Effector memory CD8-positive, alpha-beta T cell (primary cell): Measurements from ENCODE around the gene CRYGN.

Experiments
- ATAC-seq: fragments of 150-1000 bp; cut with Tn5 transposase; replicated peaks from 2 replicates; pipeline ENCODE4 v1.10.0; 2021; ENCODE audit warnings: mild to moderate bottlenecking, moderate library complexity
- DNase-seq, 3 experiments: peaks; one replicate each; pipeline ENCODE4 v3.0.0; 2021
- H3K27ac Mint-ChIP-seq, 2 donors: one replicate each; pipeline ENCODE4 v1.8.0; 2022; ENCODE audit warnings: mild to moderate bottlenecking in 2 of 2, mixed read lengths in 2 of 2, moderate library complexity in 2 of 2
- H3K27me3 Mint-ChIP-seq, 2 donors: one replicate each; pipeline ENCODE4 v1.8.0; 2022; ENCODE audit warnings: mixed read lengths in 2 of 2
- H3K36me3 Mint-ChIP-seq: one replicate; pipeline ENCODE4 v1.8.0; 2022; ENCODE audit warnings: mild to moderate bottlenecking, moderate library complexity, mixed read lengths; ENCODE audit not compliant: insufficient read depth
- H3K4me1 Mint-ChIP-seq, 2 donors: one replicate each; pipeline ENCODE4 v1.8.0; 2022; ENCODE audit warnings: low read depth in 2 of 2, mixed read lengths in 2 of 2
- H3K4me3 Mint-ChIP-seq, 2 donors: one replicate each; pipeline ENCODE4 v1.8.0; 2022; ENCODE audit warnings: mild to moderate bottlenecking in 2 of 2, mixed read lengths in 2 of 2, moderate library complexity in 2 of 2
- H3K9me3 Mint-ChIP-seq, 2 donors: one replicate each; pipeline ENCODE4 v1.8.0; 2022; ENCODE audit warnings: mixed read lengths in 2 of 2

Gene CRYGN

GRCh38 chr7:151423936-151424335, 16.0 kb downstream of the CRYGN start:
- H3K9me3 Mint-ChIP-seq: peaks cover 0 to 6% of the 10 kb centered on the region in 2 donors

GRCh38 chr7:151423226-151423625, 16.7 kb downstream of the CRYGN start:
- H3K27me3 Mint-ChIP-seq: peaks cover 16 to 19% of the 10 kb centered on the region in 2 donors
- ATAC-seq (no peak), DNase-seq (no peak)
- H3K4me3 Mint-ChIP-seq: no peak overlapping the region
- peaks cover 0 to 6% of the 10 kb centered on the region in 2 donors for H3K9me3 Mint-ChIP-seq
- peaks cover 3 to 6% of the 10 kb centered on the region in 2 donors for H3K4me1 Mint-ChIP-seq
- no peaks in the 10 kb centered on the region for H3K36me3 Mint-ChIP-seq
- no peak overlapping the region for H3K27ac Mint-ChIP-seq

More at GRCh38 chr7:151423936-151424335, 16.0 kb downstream of the CRYGN start:
- Mint-ChIP-seq H3K27ac (no peak overlapping the region), H3K4me3 (no peak overlapping the region), H3K36me3 (no peaks in the 10 kb centered on the region), H3K27me3 (peaks cover 16 to 19% of the 10 kb centered on the region in 2 donors), H3K4me1 (peaks cover 5 to 13% of the 10 kb centered on the region in 2 donors)
- ATAC-seq: no peak
- no peak for DNase-seq

GRCh38 chr7:151422212-151422611, 17.7 kb downstream of the CRYGN start:
- Mint-ChIP-seq H3K9me3 (peaks cover 0 to 6% of the 10 kb centered on the region in 2 donors), H3K4me3 (no peak overlapping the region), H3K27me3 (peaks cover 16 to 22% of the 10 kb centered on the region in 2 donors), H3K4me1 (no peaks in the 10 kb centered on the region), H3K36me3 (no peaks in the 10 kb centered on the region), H3K27ac (peak overlapping the region in 1 of 2 donors; percentile 11)
- no peak for ATAC-seq
- DNase-seq: no peak

- H3K27me3 Mint-ChIP-seq: peaks cover 16 to 29% of the 10 kb centered on the region in 2 donors
- DNase-seq (no peak), ATAC-seq (no peak)
- H3K4me3 Mint-ChIP-seq: no peak overlapping the region
- no peaks in the 10 kb centered on the region for H3K36me3 Mint-ChIP-seq
- no peak overlapping the region for H3K27ac Mint-ChIP-seq
- peaks cover 0 to 6% of the 10 kb centered on the region in 2 donors for H3K4me1 Mint-ChIP-seq
- peaks cover 0 to 6% of the 10 kb centered on the region in 2 donors for H3K9me3 Mint-ChIP-seq
Observed at GRCh38 chr7:151420144-151420543, 19.8 kb downstream of the CRYGN start.

- ATAC-seq (no peak), DNase-seq (no peak)
- Mint-ChIP-seq H3K4me3 (no peak overlapping the region), H3K4me1 (peaks cover 9 to 19% of the 10 kb centered on the region in 2 donors), H3K36me3 (peaks cover 7% of the 10 kb centered on the region), H3K27ac (no peak overlapping the region), H3K27me3 (peaks cover 23 to 30% of the 10 kb centered on the region in 2 donors), H3K9me3 (peaks cover 0 to 6% of the 10 kb centered on the region in 2 donors)
Observed at GRCh38 chr7:151416941-151417315, 23.0 kb downstream of the CRYGN start.

GRCh38 chr7:151416112-151416940, 23.6 kb downstream of the CRYGN start:
- Mint-ChIP-seq H3K9me3 (peaks cover 0 to 6% of the 10 kb centered on the region in 2 donors), H3K4me3 (no peak overlapping the region), H3K27me3 (peaks cover 19 to 31% of the 10 kb centered on the region in 2 donors), H3K27ac (no peak overlapping the region), H3K4me1 (peaks cover 9 to 22% of the 10 kb centered on the region in 2 donors), H3K36me3 (peaks cover 13% of the 10 kb centered on the region)
- DNase-seq: no peak
- no peak for ATAC-seq

GRCh38 chr7:151415375-151416105, 24.4 kb downstream of the CRYGN start:
- ATAC-seq (peak; percentile 53), DNase-seq (no peak)
- Mint-ChIP-seq H3K36me3 (peaks cover 21% of the 10 kb centered on the region), H3K27ac (no peak overlapping the region), H3K27me3 (peaks cover 20 to 35% of the 10 kb centered on the region in 2 donors), H3K4me1 (peaks cover 17 to 30% of the 10 kb centered on the region in 2 donors), H3K9me3 (peaks cover 0 to 4% of the 10 kb centered on the region in 2 donors), H3K4me3 (no peak overlapping the region)

- Mint-ChIP-seq H3K27me3 (peaks cover 17 to 31% of the 10 kb centered on the region in 2 donors), H3K27ac (no peak overlapping the region), H3K4me3 (peak overlapping the region in 1 of 2 donors; percentile 18)
Observed at GRCh38 chr7:151413241-151413640, 26.7 kb downstream of the CRYGN start.

GRCh38 chr7:151412318-151412717, 27.6 kb downstream of the CRYGN start:
- peaks cover 17 to 29% of the 10 kb centered on the region in 2 donors for H3K27me3 Mint-ChIP-seq
- peaks cover 45% of the 10 kb centered on the region for H3K36me3 Mint-ChIP-seq
- peak overlapping the region in 1 of 2 donors; percentile 87 for H3K4me3 Mint-ChIP-seq
- peak overlapping the region in 1 of 2 donors; percentile 98 for H3K27ac Mint-ChIP-seq
- peaks cover 22 to 38% of the 10 kb centered on the region in 2 donors for H3K4me1 Mint-ChIP-seq
- DNase-seq: no peak
- H3K9me3 Mint-ChIP-seq: no peaks in the 10 kb centered on the region
- no peak for ATAC-seq

More at GRCh38 chr7:151413241-151413640, 26.7 kb downstream of the CRYGN start:
- Mint-ChIP-seq H3K4me1 (peaks cover 22 to 36% of the 10 kb centered on the region in 2 donors), H3K36me3 (peaks cover 44% of the 10 kb centered on the region), H3K9me3 (no peaks in the 10 kb centered on the region)
- ATAC-seq (no peak), DNase-seq (no peak)

- Mint-ChIP-seq H3K4me3 (peak overlapping the region; percentile 73 to 87), H3K27me3 (peaks cover 17 to 21% of the 10 kb centered on the region in 2 donors), H3K4me1 (peaks cover 22 to 37% of the 10 kb centered on the region in 2 donors), H3K9me3 (no peaks in the 10 kb centered on the region), H3K27ac (peak overlapping the region; percentile 93 to 98), H3K36me3 (peaks cover 45% of the 10 kb centered on the region)
- DNase-seq: no peak
- no peak for ATAC-seq
Observed at GRCh38 chr7:151411551-151411950, 28.4 kb downstream of the CRYGN start.

GRCh38 chr7:151410405-151411390, 29.2 kb downstream of the CRYGN start:
- DNase-seq (peak in 2 of 3 experiments; percentile 44 to 54), ATAC-seq (peak; percentile 13)
- Mint-ChIP-seq H3K36me3 (peaks cover 47% of the 10 kb centered on the region), H3K4me3 (peak overlapping the region; percentile 73 to 87), H3K9me3 (no peaks in the 10 kb centered on the region), H3K27ac (peak overlapping the region; percentile 93 to 98), H3K27me3 (peaks cover 17 to 21% of the 10 kb centered on the region in 2 donors), H3K4me1 (peaks cover 22 to 42% of the 10 kb centered on the region in 2 donors)

- Mint-ChIP-seq H3K4me3 (peak within 1 kb of the TSS; percentile 73 to 87), H3K27me3 (peaks cover 17 to 21% of the 10 kb centered on the region in 2 donors), H3K4me1 (peaks cover 22 to 43% of the 10 kb centered on the region in 2 donors), H3K27ac (peak within 1 kb of the TSS; percentile 93 to 98), H3K36me3 (peaks cover 51% of the 10 kb centered on the region), H3K9me3 (no peaks in the 10 kb centered on the region)
- ATAC-seq (peak; percentile 4), DNase-seq (peak; percentile 40 to 47 (median 40))
Observed at GRCh38 chr7:151409667-151410404, 30.1 kb downstream of the CRYGN start, which contains the start of gene WDR86. Gene WDR86, minus strand, starts transcription at chr7:151410038. Its CDS starts 449 bp downstream, at chr7:151409589.
